Dermis lymphatic vessel endothelial cell (primary cell): ENCODE data around the gene LPCAT2. TPM values are rescaled to one million over a fixed set of nuclear protein-coding genes. Genes with fewer than 3 reads are reported as not detected.

Experiments
- total RNA-seq: library from RNA; depleted of rRNA; stranded (reverse); fragments of >200 nt; gene quantifications from 2 replicates; pipeline ENCODE4 v1.2.1, GENCODE V29; 2014

LPCAT2 gene, protein sequence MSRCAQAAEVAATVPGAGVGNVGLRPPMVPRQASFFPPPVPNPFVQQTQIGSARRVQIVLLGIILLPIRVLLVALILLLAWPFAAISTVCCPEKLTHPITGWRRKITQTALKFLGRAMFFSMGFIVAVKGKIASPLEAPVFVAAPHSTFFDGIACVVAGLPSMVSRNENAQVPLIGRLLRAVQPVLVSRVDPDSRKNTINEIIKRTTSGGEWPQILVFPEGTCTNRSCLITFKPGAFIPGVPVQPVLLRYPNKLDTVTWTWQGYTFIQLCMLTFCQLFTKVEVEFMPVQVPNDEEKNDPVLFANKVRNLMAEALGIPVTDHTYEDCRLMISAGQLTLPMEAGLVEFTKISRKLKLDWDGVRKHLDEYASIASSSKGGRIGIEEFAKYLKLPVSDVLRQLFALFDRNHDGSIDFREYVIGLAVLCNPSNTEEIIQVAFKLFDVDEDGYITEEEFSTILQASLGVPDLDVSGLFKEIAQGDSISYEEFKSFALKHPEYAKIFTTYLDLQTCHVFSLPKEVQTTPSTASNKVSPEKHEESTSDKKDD
- total RNA-seq = 5.1 and 5.4 TPM in 2 replicates

DNA sequence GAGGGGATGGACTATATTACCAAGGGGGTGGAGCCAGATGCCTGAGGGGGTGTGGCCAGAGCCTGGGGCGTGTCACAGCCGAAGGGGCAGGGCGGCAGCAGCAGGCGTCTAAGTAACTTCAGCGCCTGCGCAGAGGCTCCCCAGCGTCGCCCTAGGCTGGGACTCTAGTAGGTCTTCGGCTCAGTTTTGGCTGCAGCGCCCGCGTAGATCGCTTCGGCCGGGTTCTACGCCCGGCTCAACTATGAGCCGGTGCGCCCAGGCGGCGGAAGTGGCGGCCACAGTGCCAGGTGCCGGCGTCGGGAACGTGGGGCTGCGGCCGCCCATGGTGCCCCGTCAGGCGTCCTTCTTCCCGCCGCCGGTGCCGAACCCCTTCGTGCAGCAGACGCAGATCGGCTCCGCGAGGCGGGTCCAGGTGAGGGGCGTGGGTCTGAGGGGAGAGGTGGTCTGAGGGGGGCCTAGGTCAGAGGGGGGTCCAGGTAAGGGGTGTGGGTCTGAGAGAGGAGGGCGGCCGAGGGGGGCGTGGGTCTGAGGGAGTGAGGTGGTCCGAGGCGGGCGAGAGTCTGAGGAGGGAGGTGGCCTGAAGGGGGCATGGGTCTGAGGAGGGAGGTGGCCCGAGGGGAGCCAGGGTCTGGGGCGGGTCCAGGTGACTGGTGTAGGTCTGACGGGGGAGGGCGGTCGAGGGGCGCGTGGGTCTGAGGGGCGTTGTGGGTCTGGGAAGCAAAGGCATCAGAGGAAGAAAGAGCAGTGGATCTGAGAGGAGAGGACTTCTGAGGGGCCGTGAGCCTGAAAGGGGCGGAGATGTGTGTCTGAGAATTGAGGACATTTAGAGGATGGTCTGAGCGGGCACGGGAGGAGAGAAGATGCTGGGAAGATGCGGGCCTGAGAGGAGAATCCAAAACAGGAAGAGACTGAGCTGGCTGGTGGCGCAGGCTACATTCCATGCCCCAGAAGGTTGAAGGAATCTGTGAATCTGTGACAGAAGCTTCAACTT lies at the start of gene LPCAT2:
Gene LPCAT2, plus strand, starts transcription at position 132 of the 991 bp plus-strand sequence. Its CDS starts 110 bp downstream, at position 242.

DNA sequence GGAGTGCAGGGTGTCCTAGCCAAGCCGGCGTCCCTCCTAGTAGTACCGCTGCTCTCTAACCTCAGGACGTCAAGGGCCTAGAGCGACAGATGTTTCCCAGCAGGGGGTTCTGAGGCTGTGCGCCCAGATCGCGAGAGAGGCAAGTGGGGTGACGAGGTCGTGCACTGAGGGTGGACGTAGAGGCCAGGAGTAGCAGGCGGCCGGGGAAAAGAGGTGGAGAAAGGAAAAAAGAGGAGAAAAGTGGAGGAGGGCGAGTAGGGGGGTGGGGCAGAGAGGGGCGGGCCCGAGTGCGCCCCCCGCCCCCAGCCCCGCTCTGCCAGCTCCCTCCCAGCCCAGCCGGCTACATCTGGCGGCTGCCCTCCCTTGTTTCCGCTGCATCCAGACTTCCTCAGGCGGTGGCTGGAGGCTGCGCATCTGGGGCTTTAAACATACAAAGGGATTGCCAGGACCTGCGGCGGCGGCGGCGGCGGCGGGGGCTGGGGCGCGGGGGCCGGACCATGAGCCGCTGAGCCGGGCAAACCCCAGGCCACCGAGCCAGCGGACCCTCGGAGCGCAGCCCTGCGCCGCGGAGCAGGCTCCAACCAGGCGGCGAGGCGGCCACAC lies 29.9 kb upstream of the LPCAT2 start, which contains the start of gene MMP2:
Gene MMP2, plus strand, starts transcription at position 372 of the 603 bp plus-strand sequence. CDS start 282 bp downstream, outside the sequence.

GRCh38 chr16:55566432-55567175 lies 57.7 kb downstream of the LPCAT2 start, which contains the start of gene CAPNS2:
Gene CAPNS2, plus strand, starts transcription at chr16:55566684. Its CDS starts 73 bp downstream, at chr16:55566757.

Other genes with a start within 250 kb of the LPCAT2 start
- not detected in 2 replicates for gene IRX6, start 184.9 kb upstream of the LPCAT2 start, total RNA-seq
- 18.9 and 27.2 TPM in 2 replicates for gene MMP2, start 29.9 kb upstream of the LPCAT2 start, total RNA-seq
- gene CAPNS2, start 57.6 kb downstream of the LPCAT2 start, total RNA-seq = 0.09 and 0.11 TPM in 2 replicates
- gene SLC6A2, start 146.9 kb downstream of the LPCAT2 start, total RNA-seq = 0.11 TPM in 1 of 2 replicates, not detected in the other